Skin epidermis (tissue), 12 donors: ENCODE measurements around the gene KHDRBS2.

Source experiments
- H3K27ac ChIP-seq, 21 experiments: fragments of 200-600 bp; sonication (generic) in 11 of 21; one replicate each; pipeline ENCODE4 v1.5.0; 2020; ENCODE audit warnings: mild to moderate bottlenecking in 3 of 21, inconsistent platforms in 2 of 21, moderate library complexity in 2 of 21
- H3K4me3 ChIP-seq, 7 experiments: fragments of 200-600 bp; sonication (generic) in 2 of 7; one replicate each; pipeline ENCODE4 v1.5.0; 2020; ENCODE audit warnings: inconsistent platforms in 2 of 7, mild to moderate bottlenecking in 2 of 7, moderate library complexity in 1 of 7

The KHDRBS2 gene

GRCh38 chr6:62285612-62286469 is at the start of gene KHDRBS2:
TSS of gene KHDRBS2 (minus strand) at chr6:62286225.
- Histone ChIP-seq H3K4me3 (peak within 1 kb of the TSS in 6 of 7 experiments; percentile 15 to 35 (median 18)), H3K27ac (peak within 1 kb of the TSS in 1 of 21 experiments; percentile 57)

- Histone ChIP-seq H3K4me3 (no peak overlapping the region), H3K27ac (no peak overlapping the region)
Measured at GRCh38 chr6:62328607-62329006, 42.6 kb upstream of the KHDRBS2 start.

GRCh38 chr6:62324834-62325233 is 38.8 kb upstream of the KHDRBS2 start:
- Histone ChIP-seq H3K27ac (no peak overlapping the region), H3K4me3 (no peak overlapping the region)

- Histone ChIP-seq H3K4me3 (no peak overlapping the region), H3K27ac (no peak overlapping the region)
Measured at GRCh38 chr6:62323818-62324431, 37.9 kb upstream of the KHDRBS2 start.

GRCh38 chr6:62298745-62299392 is 12.8 kb upstream of the KHDRBS2 start:
- Histone ChIP-seq H3K4me3 (no peak overlapping the region), H3K27ac (no peak overlapping the region)

GRCh38 chr6:62296541-62296940 is 10.5 kb upstream of the KHDRBS2 start:
- Histone ChIP-seq H3K27ac (no peak overlapping the region), H3K4me3 (no peak overlapping the region)

- H3K27ac ChIP-seq = no peak overlapping the region
Measured at GRCh38 chr6:62288974-62289373, 2.9 kb upstream of the KHDRBS2 start.

GRCh38 chr6:62288562-62288961 is 2.5 kb upstream of the KHDRBS2 start:
- Histone ChIP-seq H3K27ac (no peak overlapping the region), H3K4me3 (no peak overlapping the region)

More at GRCh38 chr6:62288974-62289373, 2.9 kb upstream of the KHDRBS2 start:
- no peak overlapping the region for H3K4me3 ChIP-seq

GRCh38 chr6:62286470-62286843 is 432 bp upstream of the KHDRBS2 start:
- Histone ChIP-seq H3K27ac (no peak overlapping the region), H3K4me3 (peak overlapping the region in 1 of 7 experiments; percentile 35)

GRCh38 chr6:62284725-62285124 is 1.3 kb downstream of the KHDRBS2 start:
- H3K4me3 ChIP-seq = no peak overlapping the region
- H3K27ac ChIP-seq = no peak overlapping the region

- Histone ChIP-seq H3K4me3 (no peak overlapping the region), H3K27ac (no peak overlapping the region)
Measured at GRCh38 chr6:62283796-62284411, 2.1 kb downstream of the KHDRBS2 start.

GRCh38 chr6:62283365-62283764 is 2.7 kb downstream of the KHDRBS2 start:
- no peak overlapping the region for H3K4me3 ChIP-seq
- H3K27ac ChIP-seq = no peak overlapping the region

GRCh38 chr6:62280099-62280498 is 5.9 kb downstream of the KHDRBS2 start:
- no peak overlapping the region for H3K4me3 ChIP-seq
- H3K27ac ChIP-seq = no peak overlapping the region

- Histone ChIP-seq H3K27ac (no peak overlapping the region), H3K4me3 (no peak overlapping the region)
Measured at GRCh38 chr6:62272114-62272513, 13.9 kb downstream of the KHDRBS2 start.

GRCh38 chr6:62265906-62266525 is 20.0 kb downstream of the KHDRBS2 start:
- no peak overlapping the region for H3K27ac ChIP-seq
- H3K4me3 ChIP-seq = no peak overlapping the region

- Histone ChIP-seq H3K4me3 (no peak overlapping the region), H3K27ac (no peak overlapping the region)
Measured at GRCh38 chr6:62262283-62262682, 23.7 kb downstream of the KHDRBS2 start.

GRCh38 chr6:62246087-62246486 is 39.9 kb downstream of the KHDRBS2 start:
- H3K4me3 ChIP-seq = no peak overlapping the region
- H3K27ac ChIP-seq = no peak overlapping the region

GRCh38 chr6:62236784-62237183 is 49.2 kb downstream of the KHDRBS2 start:
- no peak overlapping the region for H3K27ac ChIP-seq
- no peak overlapping the region for H3K4me3 ChIP-seq

- Histone ChIP-seq H3K4me3 (no peak overlapping the region), H3K27ac (no peak overlapping the region)
Measured at GRCh38 chr6:62229231-62229630, 56.8 kb downstream of the KHDRBS2 start.

GRCh38 chr6:62217866-62218265 is 68.2 kb downstream of the KHDRBS2 start:
- no peak overlapping the region for H3K4me3 ChIP-seq
- H3K27ac ChIP-seq = no peak overlapping the region
